A549 (cell line): ENCODE data around the gene CAT.

Experiments used
- E2F6 ChIP-seq: IDR thresholded peaks from 2 replicates; pipeline ENCODE4 v1.6.1; 2012; ENCODE audit warnings: low read depth, borderline replicate concordance
- POLR2A ChIP-seq: IDR thresholded peaks from 2 replicates; pipeline ENCODE4 v1.6.1; 2012; ENCODE audit warnings: mild to moderate bottlenecking, low read length
- REST ChIP-seq: fragments of 200-600 bp; sonication (generic); IDR thresholded peaks from 2 replicates; pipeline ENCODE4 v1.6.1; 2016; ENCODE audit warnings: antibody characterized with exemption, mild to moderate bottlenecking, moderate library complexity

- TF ChIP-seq E2F6 (no peak), POLR2A (no peak), REST (no peak)
Measured at GRCh38 chr11:34510673-34511072, 71.9 kb downstream of the CAT start.
